Nephron (organoid): ENCODE data around the gene HADH.

Source experiments
- H3K27ac Mint-ChIP-seq, 3 experiments: 2 replicates each; pipeline ENCODE4 v1.8.0; 2020; ENCODE audit warnings: mixed read lengths in 3 of 3, mild to moderate bottlenecking in 2 of 3, moderate library complexity in 1 of 3
- H3K27me3 Mint-ChIP-seq: 2 replicates; pipeline ENCODE4 v1.8.0; 2021; ENCODE audit warnings: low read depth, mild to moderate bottlenecking, moderate library complexity, mixed read lengths
- H3K36me3 Mint-ChIP-seq: 2 replicates; pipeline ENCODE4 v1.8.0; 2020; ENCODE audit warnings: low read depth, mixed read lengths
- H3K4me1 Mint-ChIP-seq: 2 replicates; pipeline ENCODE4 v1.8.0; 2020; ENCODE audit warnings: mixed read lengths
- H3K4me3 Mint-ChIP-seq, 3 experiments: 2 replicates each; pipeline ENCODE4 v1.8.0; 2020; ENCODE audit warnings: mild to moderate bottlenecking in 3 of 3, mixed read lengths in 3 of 3, moderate library complexity in 2 of 3
- H3K9me3 Mint-ChIP-seq: 2 replicates; pipeline ENCODE4 v1.8.0; 2020; ENCODE audit warnings: mixed read lengths
- TF ChIP-seq, protein P1 (sequence below), 3 experiments: fragments of 200-600 bp; sonication (generic); IDR thresholded peaks; one replicate each; pipeline ENCODE4 v1.5.0; 2021; ENCODE audit warnings: antibody characterized with exemption in 3 of 3; ENCODE audit not compliant: unreplicated experiment in 3 of 3

HADH gene

GRCh38 chr4:107989537-107990386 is at the start of gene HADH:
HADH (plus strand) TSS chr4:107989889; CDS start chr4:107989933, 44 bp downstream.
- Mint-ChIP-seq H3K27me3 (no peaks in the 10 kb centered on the region), H3K27ac (peak within 1 kb of the TSS; percentile 68 to 89 (median 78)), H3K4me3 (peak within 1 kb of the TSS; percentile 92 to 97 (median 96)), H3K36me3 (no peaks in the 10 kb centered on the region), H3K9me3 (no peaks in the 10 kb centered on the region), H3K4me1 (peaks cover 41% of the 10 kb centered on the region)
- TF ChIP-seq, protein P1, sequence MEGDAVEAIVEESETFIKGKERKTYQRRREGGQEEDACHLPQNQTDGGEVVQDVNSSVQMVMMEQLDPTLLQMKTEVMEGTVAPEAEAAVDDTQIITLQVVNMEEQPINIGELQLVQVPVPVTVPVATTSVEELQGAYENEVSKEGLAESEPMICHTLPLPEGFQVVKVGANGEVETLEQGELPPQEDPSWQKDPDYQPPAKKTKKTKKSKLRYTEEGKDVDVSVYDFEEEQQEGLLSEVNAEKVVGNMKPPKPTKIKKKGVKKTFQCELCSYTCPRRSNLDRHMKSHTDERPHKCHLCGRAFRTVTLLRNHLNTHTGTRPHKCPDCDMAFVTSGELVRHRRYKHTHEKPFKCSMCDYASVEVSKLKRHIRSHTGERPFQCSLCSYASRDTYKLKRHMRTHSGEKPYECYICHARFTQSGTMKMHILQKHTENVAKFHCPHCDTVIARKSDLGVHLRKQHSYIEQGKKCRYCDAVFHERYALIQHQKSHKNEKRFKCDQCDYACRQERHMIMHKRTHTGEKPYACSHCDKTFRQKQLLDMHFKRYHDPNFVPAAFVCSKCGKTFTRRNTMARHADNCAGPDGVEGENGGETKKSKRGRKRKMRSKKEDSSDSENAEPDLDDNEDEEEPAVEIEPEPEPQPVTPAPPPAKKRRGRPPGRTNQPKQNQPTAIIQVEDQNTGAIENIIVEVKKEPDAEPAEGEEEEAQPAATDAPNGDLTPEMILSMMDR (IDR thresholded peaks at IDR 0.05; ENCODE audit: unreplicated experiment in 3 of 3) = no peak

DNA sequence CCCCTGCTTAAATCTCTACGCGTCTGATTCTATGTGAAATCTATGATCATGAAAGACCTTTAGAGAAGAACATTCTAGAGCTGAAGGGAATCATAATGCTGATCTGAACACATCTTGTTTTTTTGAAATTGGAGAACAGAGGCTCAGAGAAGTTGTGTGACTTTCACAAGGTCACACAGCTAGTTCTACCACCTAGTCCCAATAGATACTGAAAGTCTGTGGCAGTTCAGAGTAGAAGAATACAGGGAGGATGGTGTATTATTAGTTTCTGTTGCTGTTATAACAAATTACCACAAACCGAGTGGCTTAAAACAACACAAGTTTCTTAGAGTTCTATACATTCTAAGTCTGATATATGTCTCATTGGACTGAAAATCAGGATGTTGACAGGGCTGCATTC is 43.9 kb upstream of the HADH start:
- TF ChIP-seq, protein P1 (IDR thresholded peaks at IDR 0.05; ENCODE audit: unreplicated experiment in 3 of 3) = no peak
- Mint-ChIP-seq H3K36me3 (peaks cover 33% of the 10 kb centered on the region), H3K4me1 (no peaks in the 10 kb centered on the region), H3K9me3 (no peaks in the 10 kb centered on the region), H3K27ac (no peak overlapping the region), H3K27me3 (no peaks in the 10 kb centered on the region), H3K4me3 (no peak overlapping the region)

DNA sequence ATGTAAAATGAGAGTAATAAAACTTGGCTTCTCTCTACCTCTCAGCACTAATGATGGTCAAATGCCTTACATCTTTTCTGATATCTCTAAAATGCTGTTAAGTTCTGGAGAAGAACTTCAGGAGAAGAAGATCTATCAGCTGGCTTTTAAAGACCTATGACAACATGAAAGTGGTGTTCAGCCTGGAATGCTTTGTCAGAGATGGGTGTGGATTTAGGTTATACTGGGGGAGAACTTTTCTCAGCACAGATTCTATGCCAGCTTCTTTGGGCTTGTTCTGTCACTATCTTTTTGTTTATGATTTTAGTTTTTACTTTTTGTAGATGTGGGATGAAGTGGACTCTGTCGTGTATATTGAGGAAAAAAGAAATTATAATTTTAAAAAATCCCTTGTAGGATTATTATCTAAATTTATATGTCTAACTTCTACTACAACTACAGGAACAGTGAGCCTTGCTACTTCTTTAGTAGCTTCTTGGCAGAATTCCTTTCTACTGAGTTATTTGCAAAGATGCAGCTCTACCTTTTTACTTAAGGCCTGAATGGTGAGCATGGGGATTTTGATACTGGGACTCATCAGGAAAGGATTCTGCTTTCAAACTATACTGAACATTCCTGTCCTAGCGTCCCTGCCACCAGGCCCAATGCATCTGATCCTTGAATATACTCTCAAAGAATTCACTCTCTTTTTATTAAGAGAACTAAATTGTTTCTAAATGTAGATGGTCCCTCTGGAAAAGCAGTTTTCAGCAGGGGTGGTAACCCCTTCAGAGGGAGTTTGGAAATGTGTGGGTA is 38.7 kb upstream of the HADH start:
- Mint-ChIP-seq H3K27me3 (no peaks in the 10 kb centered on the region), H3K36me3 (peaks cover 21% of the 10 kb centered on the region), H3K4me3 (no peak overlapping the region), H3K4me1 (no peaks in the 10 kb centered on the region), H3K9me3 (peaks cover 9% of the 10 kb centered on the region), H3K27ac (no peak overlapping the region)
- TF ChIP-seq, protein P1 (IDR thresholded peaks at IDR 0.05; ENCODE audit: unreplicated experiment in 3 of 3) = no peak

- Mint-ChIP-seq H3K4me1 (no peaks in the 10 kb centered on the region), H3K27ac (no peak overlapping the region), H3K36me3 (peaks cover 25% of the 10 kb centered on the region), H3K4me3 (no peak overlapping the region), H3K27me3 (no peaks in the 10 kb centered on the region), H3K9me3 (peaks cover 15% of the 10 kb centered on the region)
- TF ChIP-seq, protein P1 (IDR thresholded peaks at IDR 0.05; ENCODE audit: unreplicated experiment in 3 of 3) = no peak
Measured at GRCh38 chr4:107951551-107951950, 38.1 kb upstream of the HADH start.

GRCh38 chr4:107956011-107956410 is 33.7 kb upstream of the HADH start:
- H3K36me3 Mint-ChIP-seq = peaks cover 6% of the 10 kb centered on the region
- H3K9me3 Mint-ChIP-seq = peaks cover 38% of the 10 kb centered on the region
- H3K27ac Mint-ChIP-seq = no peak overlapping the region
- TF ChIP-seq, protein P1 (IDR thresholded peaks at IDR 0.05; ENCODE audit: unreplicated experiment in 3 of 3) = no peak
- H3K4me3 Mint-ChIP-seq = no peak overlapping the region
- no peaks in the 10 kb centered on the region for H3K27me3 Mint-ChIP-seq
- H3K4me1 Mint-ChIP-seq = no peaks in the 10 kb centered on the region
